Right lung (tissue), 10 donors: Measurements from ENCODE around the gene ARV1. TPM values are rescaled to one million over a fixed set of nuclear protein-coding genes. Genes with fewer than 3 reads are reported as not detected.

ENCODE experiments used
- DNase-seq, 2 donors: peaks; one replicate each; pipeline ENCODE4 v3.0.0-alpha.2; 2013
- long read RNA-seq, 8 donors: transcript quantifications; one replicate each; lab custom pipeline, GENCODE V29; 2026
- polyA plus RNA-seq, 5 donors: library from polyadenylated mRNA; unstranded; fragments of 120-200 nt; gene quantifications; one replicate each; pipeline versions ENCODE4 v1.2.1 to v1.2.3, GENCODE V29; 2013; ENCODE audit warnings: inconsistent platforms in 1 of 5, low replicate concordance in 1 of 5; ENCODE audit not compliant: insufficient read length in 5 of 5, insufficient read depth in 1 of 5

Gene ARV1
- 10 to 100 TPM; 20.5 to 28.9 (median 25.6) TPM for polyA plus RNA-seq
- long read RNA-seq, donor 1, transcript ARV1-201 (6 exons, 1,335 nt): major isoform, 11 of 27 reads
- long read RNA-seq, donor 1, partial matches to known transcripts: 16 of 27 reads
- long read RNA-seq, donor 1, other reads (novel, unspliced or antisense): 0 of 27 reads
- long read RNA-seq, donor 2, transcript ARV1-201 (6 exons, 1,335 nt): major isoform, 12 of 13 reads
- long read RNA-seq, donor 2, partial matches to known transcripts: 0 of 13 reads
- long read RNA-seq, donor 2, other reads (novel, unspliced or antisense): 0 of 13 reads
- long read RNA-seq, donor 3, transcript ARV1-201 (6 exons, 1,335 nt): major isoform, 8 of 14 reads
- long read RNA-seq, donor 3, partial matches to known transcripts: 6 of 14 reads
- long read RNA-seq, donor 3, other reads (novel, unspliced or antisense): 0 of 14 reads
- long read RNA-seq, donor 4, partial matches to known transcripts: 0 of 18 reads
- long read RNA-seq, donor 4, other reads (novel, unspliced or antisense): 15 of 18 reads
- long read RNA-seq, donor 5, transcript ARV1-201 (6 exons, 1,335 nt): major isoform, 5 of 10 reads
- long read RNA-seq, donor 5, partial matches to known transcripts: 5 of 10 reads
- long read RNA-seq, donor 5, other reads (novel, unspliced or antisense): 0 of 10 reads
- long read RNA-seq, donor 6, transcript ARV1-201 (6 exons, 1,335 nt): major isoform, 9 of 14 reads
- long read RNA-seq, donor 6, partial matches to known transcripts: 5 of 14 reads
- long read RNA-seq, donor 6, other reads (novel, unspliced or antisense): 0 of 14 reads
- long read RNA-seq, donor 7, transcript ARV1-201 (6 exons, 1,335 nt): major isoform, 8 of 8 reads
- long read RNA-seq, donor 7, partial matches to known transcripts: 0 of 8 reads
- long read RNA-seq, donor 7, other reads (novel, unspliced or antisense): 0 of 8 reads
- long read RNA-seq, donor 8, partial matches to known transcripts: 0 of 1 reads
- long read RNA-seq, donor 8, other reads (novel, unspliced or antisense): 0 of 1 reads

DNA sequence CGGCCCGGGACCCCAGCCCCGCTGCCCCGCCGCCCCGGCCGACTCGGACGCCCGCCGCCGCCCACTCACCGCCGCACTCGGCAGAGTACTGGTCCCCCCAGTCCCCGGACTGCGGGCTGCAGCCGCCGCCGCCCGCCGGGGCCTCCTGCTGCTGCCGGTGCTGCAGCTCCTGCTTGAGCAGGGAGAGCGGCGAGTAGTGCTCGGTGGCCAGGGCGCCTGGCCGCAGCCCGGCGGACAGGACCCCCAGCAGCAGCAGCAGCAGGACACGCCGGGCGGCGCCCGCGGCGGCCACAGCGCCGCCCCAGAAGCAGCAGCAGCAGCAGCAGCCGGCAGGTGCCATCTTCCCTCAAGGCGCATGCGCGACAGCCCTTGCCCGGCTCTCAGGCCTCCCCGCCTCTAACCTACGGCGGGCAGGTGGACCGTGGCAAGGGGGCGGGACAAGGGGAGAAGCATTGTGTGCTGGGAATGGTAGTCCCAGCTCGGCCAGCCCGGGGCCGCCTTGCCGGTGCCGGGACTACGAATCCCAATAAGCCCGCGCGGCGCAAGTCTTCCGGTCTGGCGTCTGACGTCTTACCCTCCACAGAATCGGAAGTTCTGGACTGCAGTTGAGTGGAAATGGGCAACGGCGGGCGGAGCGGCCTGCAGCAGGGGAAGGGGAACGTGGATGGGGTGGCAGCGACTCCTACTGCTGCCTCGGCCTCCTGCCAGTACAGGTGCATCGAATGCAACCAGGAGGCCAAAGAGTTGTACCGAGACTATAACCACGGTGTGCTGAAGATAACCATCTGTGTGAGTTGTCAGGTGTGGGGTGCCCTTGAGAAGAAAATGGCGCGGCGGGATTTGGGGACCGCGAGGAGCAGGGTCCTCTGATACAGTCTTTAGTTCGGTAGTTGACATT, at the start of gene ARV1, which contains the start of gene TTC13:
TSS of gene ARV1 (plus strand) at position 604 of the 898 bp plus-strand sequence. CDS start at position 616, 12 bp downstream.
TSS of gene TTC13 (minus strand) at position 371 of the 898 bp plus-strand sequence. CDS start at position 340, 31 bp downstream.
- peak; percentile 95 for DNase-seq

DNA sequence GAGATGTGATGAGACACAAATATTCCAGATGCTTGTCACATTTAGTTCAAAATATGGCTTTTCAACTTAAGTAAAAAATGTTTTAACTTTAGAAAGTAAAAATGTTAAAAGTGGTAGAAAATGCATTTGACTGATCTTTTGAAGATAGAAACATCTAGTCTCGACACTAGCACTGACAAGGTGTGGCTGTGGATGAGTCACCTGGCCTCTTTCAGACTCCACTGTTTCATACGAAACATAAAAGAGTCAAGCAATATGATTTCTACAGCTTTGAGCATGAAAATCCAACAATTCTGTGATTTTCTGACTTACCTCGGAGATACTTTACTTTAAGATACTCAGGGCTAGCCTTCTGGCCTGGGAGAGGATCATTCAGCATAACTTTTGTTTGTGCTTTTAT, 47.9 kb upstream of the ARV1 start:
- no peak for DNase-seq

DNA sequence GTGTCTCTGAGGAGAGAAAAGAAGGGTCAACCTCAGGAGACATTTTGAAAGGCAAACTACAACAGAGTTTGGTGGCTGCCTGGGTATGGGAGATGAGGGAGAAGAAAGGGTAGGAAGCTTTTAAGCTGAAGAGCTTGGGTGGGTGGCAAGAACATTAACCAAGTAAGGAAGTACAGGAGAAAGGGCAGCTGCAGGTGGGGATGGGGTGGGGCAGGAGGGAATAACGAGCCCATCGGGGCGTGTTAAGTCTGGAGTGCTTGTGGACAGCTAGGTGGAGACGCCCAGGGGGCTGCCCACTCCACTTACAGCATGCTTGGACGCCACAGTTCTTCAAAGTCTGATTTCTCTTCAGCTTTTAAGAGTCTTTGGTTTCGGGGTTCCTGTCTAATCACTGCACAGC, 43.0 kb upstream of the ARV1 start:
- DNase-seq: no peak

DNA sequence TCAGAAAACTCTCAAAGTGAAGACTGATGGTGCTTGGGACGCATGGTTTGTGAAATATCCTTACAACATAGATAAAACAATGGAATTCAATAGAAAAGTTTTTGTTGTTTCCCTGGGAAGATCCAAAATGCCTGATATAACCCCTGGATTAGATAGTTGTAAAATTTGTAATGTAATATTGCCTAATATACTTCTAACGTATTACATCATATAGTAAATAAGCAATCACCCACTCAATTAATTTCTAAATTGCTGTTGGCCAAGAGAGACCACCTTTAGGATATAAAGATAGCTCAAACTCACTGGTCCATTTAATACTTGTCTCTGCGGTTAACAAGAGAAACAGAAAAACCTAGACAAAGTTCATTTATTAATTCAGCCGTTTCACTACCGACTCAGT, 42.4 kb upstream of the ARV1 start:
- no peak for DNase-seq

DNA sequence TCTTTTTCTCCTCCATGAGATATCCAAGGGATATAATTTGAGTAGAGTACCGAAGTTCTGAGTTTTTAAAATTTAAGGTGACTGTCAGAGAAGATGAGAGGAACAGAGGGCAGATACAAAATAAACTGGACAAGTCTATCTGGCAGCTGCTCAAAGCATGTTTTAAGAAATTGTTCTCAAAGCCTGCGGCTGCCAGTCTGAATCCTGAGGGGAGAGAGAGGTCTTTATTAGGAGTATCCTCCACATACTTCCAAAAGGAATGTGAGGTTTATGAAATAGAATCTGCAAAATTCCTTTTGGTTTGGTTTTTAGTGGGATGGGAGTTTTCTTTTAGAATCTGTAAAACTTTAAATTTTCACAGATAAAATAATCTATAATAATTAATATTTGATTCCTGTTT, 41.5 kb upstream of the ARV1 start:
- peak in 1 of 2 donors; percentile 7 for DNase-seq

DNA sequence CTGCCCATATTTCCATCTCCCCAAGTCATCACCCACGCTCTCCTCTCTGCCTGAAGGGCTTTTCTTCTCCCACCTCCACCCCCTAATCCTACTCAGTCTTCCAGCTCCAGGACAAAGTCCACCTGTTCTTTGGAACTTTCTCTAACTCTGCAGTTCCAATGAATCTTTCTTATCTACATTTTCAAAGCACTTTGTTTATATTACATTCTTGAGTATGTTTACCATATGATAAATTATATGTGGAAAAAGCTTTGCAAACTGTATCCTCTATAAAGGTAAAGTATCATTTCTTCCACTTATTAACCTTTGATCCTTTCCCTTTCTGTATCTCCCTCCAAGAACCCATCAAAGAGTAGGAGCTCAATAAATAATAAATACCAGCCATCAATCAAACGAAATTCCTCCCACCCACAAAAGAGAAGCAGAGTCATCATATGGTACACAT, 39.9 kb upstream of the ARV1 start:
- DNase-seq: no peak

DNA sequence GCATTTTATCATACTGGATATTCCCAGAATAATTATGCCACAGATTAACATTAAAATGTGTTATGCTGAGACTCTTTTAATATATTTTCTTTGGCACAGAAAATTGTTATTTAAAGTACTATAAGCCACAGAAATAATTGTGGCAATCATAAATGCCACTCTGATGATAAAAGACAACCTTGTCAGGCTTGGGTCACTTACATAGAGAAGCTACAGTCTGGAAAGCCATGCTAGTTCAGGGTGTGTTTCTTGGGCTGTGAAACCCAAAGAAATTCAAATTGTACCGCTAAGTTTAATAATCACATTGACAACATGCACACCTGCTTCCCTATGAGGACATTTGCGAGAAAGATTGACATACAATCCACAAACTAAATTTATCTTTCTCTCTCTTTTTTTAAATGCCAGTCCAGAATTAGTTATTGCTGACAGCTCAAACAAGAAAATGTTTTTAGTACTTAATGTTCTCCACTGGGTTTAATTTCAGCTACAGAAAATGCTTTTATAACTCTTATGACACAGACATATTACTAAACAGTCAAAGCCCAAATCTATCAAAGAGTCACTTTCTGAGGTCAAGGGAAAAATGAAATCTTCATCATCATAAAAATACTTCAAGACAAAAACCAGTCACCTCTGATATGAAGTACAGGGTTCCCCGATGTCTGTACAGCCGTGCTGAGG, 38.9 kb upstream of the ARV1 start:
- DNase-seq: no peak

DNA sequence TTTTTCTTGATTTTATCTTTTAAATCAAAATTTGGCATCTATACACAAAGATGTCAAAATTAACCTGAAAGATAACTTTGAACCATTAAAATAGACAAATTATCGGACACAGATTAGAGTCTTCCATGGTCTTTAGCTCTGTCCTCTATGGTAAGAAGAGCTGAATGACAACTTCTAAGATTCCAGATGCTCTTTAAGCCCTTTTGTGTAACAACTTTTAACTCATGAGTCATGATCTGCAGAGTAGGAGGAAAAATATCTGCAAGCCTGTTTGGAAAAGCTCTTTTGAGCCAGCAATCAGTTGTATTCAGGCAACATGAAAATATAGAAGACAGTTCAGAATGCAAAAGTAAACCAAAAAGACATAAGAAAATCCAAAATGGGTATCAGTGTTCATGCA, 38.0 kb upstream of the ARV1 start:
- no peak for DNase-seq

DNA sequence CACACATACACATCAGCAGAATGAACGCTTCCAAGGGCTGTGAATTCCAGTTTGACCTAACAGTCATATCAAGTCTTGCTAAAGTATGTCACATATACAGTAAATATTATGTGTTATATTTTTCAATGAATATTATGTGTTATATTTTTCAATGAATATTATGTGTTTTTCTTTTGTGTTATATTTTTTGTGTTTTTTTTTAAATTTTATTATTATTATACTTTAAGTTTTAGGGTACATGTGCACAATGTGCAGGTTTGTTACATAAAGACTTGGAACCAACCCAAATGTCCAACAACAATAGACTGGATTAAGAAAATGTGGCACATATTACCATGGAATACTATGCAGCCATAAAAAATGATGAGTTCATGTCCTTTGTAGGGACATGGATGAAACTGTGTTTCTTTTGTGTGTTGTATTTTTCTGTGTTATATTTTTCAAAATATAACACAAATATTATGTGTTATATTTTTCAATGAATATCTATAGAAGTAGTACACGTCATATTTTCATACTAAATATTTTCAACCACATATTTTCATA, 35.8 kb upstream of the ARV1 start:
- DNase-seq: no peak

DNA sequence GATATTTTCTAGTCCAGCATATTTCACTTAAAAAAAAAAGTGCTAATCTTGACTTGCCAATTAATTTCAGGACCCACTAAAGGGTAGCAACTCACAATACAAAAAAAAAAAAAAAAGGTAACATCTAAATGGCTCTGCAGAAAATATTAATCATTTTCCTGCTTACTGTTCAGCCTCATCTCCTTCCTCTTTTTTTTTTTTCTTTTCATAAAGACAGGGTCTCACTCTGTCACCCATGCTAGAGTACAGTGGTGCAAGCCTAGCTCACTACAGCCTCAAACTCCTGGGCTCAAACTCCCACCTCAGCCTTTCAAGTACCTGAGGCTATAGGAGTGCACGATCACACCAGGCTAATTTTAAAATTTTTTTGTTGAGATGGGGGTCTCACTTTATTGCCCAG, 30.6 kb upstream of the ARV1 start:
- no peak for DNase-seq

DNA sequence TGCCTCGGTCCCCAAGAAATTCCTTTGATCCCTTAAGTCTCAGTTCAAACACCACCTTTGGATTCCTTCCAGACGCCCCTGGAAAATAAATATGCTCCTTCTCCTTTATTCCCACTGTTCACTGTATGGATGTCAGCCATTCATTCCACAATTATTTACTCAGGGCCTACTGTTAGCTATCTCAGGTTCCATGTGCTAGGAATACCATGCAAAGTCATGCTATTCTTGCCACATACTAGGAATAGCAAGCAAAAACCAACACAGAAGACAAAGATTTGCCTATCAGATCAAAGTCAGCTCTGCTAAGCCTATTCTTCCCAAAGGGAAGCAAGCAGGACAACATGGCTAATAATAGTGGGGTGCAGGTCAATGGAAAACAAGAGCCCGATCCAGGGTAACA, 30.0 kb upstream of the ARV1 start:
- peak in 1 of 2 donors; percentile 0 for DNase-seq

DNA sequence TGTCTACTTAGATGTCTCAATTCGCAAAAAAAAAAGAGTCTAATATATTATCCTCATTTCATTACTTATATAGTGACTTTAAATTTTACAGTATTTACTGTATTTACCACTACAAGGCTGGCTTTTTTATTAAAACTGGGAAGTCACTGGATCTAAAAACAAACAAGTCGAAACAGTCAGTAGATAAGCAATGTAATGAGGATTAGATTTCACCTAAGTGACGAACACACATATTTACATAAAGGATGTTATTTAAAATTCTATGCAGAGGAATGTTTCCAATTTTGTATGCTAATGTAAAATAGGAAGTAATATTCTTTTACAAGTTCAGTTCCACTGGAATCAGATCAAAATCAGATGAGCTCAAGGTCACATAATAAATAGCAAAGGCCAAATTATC, 28.5 kb upstream of the ARV1 start:
- no peak for DNase-seq

DNA sequence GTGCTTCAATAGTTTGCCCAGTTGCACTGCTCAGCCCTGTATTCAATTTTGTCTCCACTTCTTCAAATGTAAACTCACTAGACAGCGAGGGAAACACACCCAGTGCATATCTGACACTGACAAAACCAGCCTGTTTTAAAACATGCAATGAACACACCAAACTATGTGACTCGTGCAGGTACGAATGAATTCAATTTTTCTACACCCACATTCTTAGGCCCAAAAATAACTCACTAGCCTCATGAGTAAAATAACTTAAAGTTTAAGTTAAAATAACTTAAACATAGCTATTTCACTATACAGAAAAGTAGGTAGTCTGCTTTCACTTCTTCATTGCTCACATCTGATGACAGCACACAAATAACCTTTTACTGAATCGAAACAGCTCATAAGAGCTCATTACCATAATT, 21.3 kb upstream of the ARV1 start:
- DNase-seq: no peak

DNA sequence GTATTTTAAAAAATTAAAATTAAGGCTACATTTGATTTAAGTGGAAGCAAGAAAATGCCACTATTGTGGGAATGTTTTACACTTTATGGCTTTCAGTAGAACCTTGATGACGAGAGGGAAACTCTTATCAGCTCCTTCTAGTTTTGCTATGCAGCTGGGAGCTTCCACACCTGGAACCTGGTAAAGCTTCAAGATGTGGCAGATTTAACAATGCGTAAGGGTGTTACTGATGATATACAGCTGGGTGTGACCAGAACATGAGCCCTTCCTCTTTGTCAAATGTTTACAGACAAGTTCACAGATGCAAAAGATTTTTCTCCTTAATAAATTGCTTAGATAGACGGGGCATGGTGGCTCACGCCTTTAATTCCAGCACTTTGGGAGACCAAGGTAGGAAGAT, 20.5 kb upstream of the ARV1 start:
- no peak for DNase-seq

DNA sequence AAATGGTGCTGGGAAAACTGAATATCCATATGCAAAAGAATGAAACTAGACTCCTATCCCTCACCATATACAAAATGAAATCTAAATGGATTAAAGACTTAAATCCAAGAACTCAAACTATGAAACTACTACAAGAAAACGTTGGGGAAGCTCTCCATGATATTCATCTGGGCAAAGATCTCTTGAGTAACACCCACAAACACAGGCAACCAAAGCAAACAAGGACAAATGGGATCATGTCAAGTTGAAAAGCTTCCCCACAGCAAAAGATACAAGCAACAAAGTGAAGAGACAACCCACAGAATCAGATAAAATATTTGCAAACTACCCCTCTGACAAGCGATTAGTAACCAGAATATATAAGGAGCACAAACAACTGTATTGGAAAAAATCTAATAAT, 14.0 kb upstream of the ARV1 start:
- DNase-seq: no peak

DNA sequence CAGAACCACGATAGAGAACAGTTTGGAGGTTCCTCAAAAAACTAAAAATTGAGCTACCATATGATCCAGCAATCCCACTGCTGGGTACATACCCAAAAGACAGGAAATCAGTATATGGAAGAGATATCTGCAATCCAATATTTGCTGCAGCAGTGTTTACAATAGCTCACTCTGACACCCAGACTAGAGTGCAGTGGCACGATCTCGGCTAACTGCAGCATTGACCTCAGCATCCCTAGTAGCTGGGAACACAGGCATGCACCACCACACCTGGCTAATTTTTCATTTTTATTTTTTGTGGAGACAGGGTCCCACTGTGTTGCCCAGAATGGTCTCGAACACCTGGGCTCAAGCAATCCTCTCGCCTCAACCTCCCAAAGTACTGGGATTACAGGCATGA, 13.4 kb upstream of the ARV1 start:
- no peak for DNase-seq

DNA sequence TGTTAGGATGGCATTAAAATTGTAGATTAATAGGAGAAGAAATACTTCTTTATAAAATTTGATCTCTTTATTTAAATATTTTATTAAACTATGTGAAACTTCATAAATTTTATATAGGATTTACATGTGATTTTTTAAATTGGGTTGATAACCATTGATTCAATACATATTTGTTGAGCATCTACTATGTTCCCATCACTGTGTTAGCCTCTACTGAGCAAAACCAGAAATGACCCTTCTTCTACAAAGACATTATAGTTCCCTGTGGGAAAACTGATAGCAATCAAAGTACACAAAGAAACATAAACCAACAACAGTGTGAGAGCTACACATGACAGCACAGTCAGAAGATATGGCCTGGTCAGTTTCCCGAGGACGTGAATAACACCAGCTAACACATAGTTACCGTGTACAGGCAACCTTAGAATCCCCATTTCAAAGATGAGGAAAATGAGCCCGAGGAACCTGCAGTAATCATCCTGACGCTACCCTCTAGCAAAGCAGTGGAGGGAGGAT, 12.5 kb upstream of the ARV1 start:
- DNase-seq: no peak

DNA sequence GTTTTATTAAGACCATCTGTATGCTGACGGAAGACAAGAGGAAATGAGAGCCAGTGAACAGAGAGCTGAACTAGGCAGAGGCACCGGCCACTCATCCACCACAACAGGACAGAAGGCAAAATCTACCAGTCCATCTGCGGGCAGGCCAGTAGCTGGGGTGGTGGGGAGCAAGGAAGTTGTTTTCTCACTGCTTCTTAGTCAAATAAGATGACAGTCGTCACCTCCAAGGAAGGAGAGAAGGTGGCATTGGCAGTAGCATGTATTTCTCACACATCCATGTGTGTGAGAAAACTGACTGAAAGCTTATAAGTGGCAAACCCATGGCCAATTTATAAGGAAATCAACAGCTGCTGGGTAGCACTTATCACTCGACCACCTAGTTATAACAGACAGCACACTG, 8.5 kb upstream of the ARV1 start:
- DNase-seq: no peak

DNA sequence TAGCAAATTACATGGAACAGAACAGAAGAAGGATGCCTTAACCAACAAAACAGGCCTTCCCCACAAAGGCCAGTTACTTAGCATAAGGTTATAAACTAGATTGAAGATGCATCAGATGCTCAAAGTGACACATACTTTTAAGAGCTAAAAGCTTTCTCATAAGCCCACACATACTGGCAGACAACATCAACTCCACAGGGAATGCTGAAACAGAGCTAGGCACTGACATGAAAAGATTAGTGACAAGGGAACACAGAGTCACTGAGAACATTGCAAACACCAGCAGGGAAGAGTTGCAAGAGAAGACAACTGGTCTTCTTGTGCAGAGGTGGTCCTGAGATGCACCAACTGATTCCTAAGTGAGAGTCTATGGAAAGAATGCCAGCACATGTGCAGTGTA, 7.1 kb upstream of the ARV1 start:
- no peak for DNase-seq

DNA sequence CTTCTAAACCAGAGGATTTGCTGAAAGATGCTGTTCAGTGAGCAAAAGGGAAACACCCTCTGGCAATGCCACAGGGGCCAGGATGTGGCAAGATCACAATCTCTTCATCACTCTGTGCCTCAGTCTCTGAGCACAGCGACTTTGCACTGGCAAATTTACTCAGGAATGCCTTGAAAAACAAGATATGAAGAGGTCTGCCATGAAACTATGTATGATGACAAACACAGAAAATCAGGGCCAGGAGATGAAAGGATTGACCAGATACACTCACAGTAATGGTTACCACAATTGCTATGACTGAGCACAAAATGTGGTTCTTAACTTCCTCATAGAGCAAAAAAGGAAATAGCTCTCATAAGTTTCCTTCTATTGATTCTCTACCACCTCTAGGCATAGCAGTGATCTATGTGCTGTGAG, 6.0 kb upstream of the ARV1 start:
- no peak for DNase-seq
